Ovary (tissue), 3 donors: ENCODE data around the gene TNNT2.

Experiments used
- CTCF ChIP-seq, 3 donors: fragments of 450-650 bp in 2 of 3; fragments of 200-600 bp in 1 of 3; IDR thresholded peaks; one replicate each; pipeline versions ENCODE4 v1.5.1 to v1.8.0; 2016 to 2022; ENCODE audit warnings: antibody characterized with exemption in 3 of 3, mild to moderate bottlenecking in 1 of 3
- POLR2A ChIP-seq: fragments of 450-650 bp; IDR thresholded peaks from one replicate; pipeline ENCODE4 v1.6.1; 2017; ENCODE audit warnings: antibody characterized with exemption, mild to moderate bottlenecking, moderate library complexity
- donor health status: DM: no; HTN: no; CAD: no.

DNA sequence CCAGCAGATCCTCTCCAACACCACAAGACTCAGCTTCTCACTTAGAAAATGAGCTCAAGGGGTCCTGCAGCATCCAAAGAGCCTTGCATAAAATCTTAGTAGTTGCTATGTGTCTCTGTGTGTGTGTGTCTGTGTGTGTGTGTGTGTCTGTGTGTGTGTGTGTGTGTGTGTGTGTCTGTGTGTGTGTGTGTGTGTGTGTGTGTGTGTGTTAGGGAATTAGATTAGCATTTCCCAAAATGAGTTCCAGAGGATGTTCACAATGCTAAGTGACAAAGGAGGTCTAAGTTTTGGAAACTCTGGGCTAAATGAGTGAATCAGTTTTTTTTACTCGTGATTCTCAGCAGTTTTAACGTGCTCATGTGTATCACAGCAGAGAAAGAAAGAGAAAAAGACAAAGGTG is 30.5 kb downstream of the TNNT2 start:
- TF ChIP-seq POLR2A (no peak), CTCF (IDR thresholded peaks at IDR 0.05) (no peak)
